ENCODE data around the gene PDGFB. TPM values are rescaled to one million over a fixed set of nuclear protein-coding genes. Genes with fewer than 3 reads are reported as not detected.

PDGFB gene
- total and polyA plus RNA-seq, 2 donors (not counting 1 experiment from before 2014, with no cell fraction given), result 0.04 TPM; not detected in 1

DNA sequence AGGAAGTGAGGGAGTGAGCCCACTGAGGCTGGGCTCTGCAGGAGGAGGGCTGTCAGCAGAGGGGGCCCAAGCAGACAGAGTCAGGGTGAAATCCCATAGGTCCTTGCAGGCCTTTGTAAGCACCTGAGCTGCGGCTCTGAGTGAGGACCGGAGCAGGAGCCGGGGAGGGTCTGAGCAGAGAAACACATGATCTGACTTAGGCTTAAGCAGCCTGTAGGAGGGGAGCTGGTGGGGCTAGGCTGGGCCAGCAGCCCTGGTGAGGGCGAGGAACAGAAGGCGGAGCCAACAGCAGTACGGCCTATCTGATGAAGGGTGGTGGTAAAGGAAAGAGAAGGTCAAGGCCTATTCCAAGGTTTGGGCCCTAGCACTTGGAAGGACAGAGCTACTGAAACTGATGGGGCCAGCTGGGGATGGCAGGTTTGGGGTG is 65.4 kb downstream of the PDGFB start:
- no peaks in the 10 kb centered on the region for H4K20me1 ChIP-seq (ENCODE audit: control insufficient read depth, insufficient read depth, low read length, poor library complexity, severe bottlenecking)
- no peaks in the 10 kb centered on the region for H3K36me3 ChIP-seq (replicated peaks in 1 of 2; ENCODE audit: control extremely low read depth in 1 of 2, control insufficient read depth in 1 of 2, extremely low read depth in 1 of 2, insufficient read depth in 2 of 2, low read length in 1 of 2)
- no peak overlapping the region for H2AFZ ChIP-seq (ENCODE audit: insufficient read depth, low read depth, low read length, poor library complexity, severe bottlenecking)
- Mint-ChIP-seq H3K4me3 (no peak overlapping the region), H3K27me3 (no peaks in the 10 kb centered on the region), H3K4me1 (peaks cover 7% of the 10 kb centered on the region), H3K9me3 (ENCODE audit: insufficient read depth) (no peaks in the 10 kb centered on the region), H3K27ac (no peak overlapping the region)
- peaks cover 8 to 9% of the 10 kb centered on the region in 2 donors for H3K4me1 ChIP-seq (ENCODE audit: control insufficient read depth in 2 of 2, insufficient read depth in 2 of 2, low read length in 2 of 2)
- H3K27me3 ChIP-seq (replicated peaks in 1 of 4; ENCODE audit: control extremely low read depth in 1 of 4, control insufficient read depth in 3 of 4, insufficient read depth in 4 of 4, low read length in 3 of 4), result peaks cover 0 to 8% (median 0%) of the 10 kb centered on the region in 4 experiments
- intact Hi-C loops (cut with micrococcal nuclease), result no loop called here
- no peak for ATAC-seq (ENCODE audit: low read depth)
- H3K79me2 ChIP-seq (ENCODE audit: control insufficient read depth, insufficient read depth, low read length), result no peaks in the 10 kb centered on the region
- ChIA-PET CTCF (interaction anchor here (1.1 kb wide), 1 partner anchor 9 kb away, joined by 4 read pairs; no protein-coding TSS in a partner anchor), POLR2A (interaction anchor here (0.6 kb wide), 1 partner anchor 13 kb away, joined by 7 read pairs; no protein-coding TSS in a partner anchor)
- no peak overlapping the region for H3K9ac ChIP-seq (ENCODE audit: low read length)
- no peak overlapping the region for H3K27ac ChIP-seq (ENCODE audit: low read length in 2 of 2)
- no peak overlapping the region for H3K4me3 ChIP-seq (ENCODE audit: control extremely low read depth in 1 of 5, extremely low read depth in 1 of 5, insufficient read depth in 1 of 5, low read depth in 2 of 5, low read length in 4 of 5)
- peaks cover 0 to 9% (median 0%) of the 10 kb centered on the region in 3 donors for H3K9me3 ChIP-seq (ENCODE audit: control extremely low read depth in 1 of 3, control insufficient read depth in 2 of 3, insufficient read depth in 1 of 3, low read length in 2 of 3)
- DNase-seq, result no peak
- H3K4me2 ChIP-seq (replicated peaks; ENCODE audit: low read depth, low read length, poor library complexity, severe bottlenecking), result no peak overlapping the region
- TF ChIP-seq, protein P1, sequence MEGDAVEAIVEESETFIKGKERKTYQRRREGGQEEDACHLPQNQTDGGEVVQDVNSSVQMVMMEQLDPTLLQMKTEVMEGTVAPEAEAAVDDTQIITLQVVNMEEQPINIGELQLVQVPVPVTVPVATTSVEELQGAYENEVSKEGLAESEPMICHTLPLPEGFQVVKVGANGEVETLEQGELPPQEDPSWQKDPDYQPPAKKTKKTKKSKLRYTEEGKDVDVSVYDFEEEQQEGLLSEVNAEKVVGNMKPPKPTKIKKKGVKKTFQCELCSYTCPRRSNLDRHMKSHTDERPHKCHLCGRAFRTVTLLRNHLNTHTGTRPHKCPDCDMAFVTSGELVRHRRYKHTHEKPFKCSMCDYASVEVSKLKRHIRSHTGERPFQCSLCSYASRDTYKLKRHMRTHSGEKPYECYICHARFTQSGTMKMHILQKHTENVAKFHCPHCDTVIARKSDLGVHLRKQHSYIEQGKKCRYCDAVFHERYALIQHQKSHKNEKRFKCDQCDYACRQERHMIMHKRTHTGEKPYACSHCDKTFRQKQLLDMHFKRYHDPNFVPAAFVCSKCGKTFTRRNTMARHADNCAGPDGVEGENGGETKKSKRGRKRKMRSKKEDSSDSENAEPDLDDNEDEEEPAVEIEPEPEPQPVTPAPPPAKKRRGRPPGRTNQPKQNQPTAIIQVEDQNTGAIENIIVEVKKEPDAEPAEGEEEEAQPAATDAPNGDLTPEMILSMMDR (IDR thresholded peaks at IDR 0.05), result no peak
- TF ChIP-seq EZH2 (IDR thresholded peaks at IDR 0.05; ENCODE audit: borderline replicate concordance, insufficient read depth, low read depth, low read length, poor library complexity, severe bottlenecking), result no peak
- 97% methylated on average over 6 of the region's 6 CpGs for WGBS (ENCODE audit: insufficient coverage)

DNA sequence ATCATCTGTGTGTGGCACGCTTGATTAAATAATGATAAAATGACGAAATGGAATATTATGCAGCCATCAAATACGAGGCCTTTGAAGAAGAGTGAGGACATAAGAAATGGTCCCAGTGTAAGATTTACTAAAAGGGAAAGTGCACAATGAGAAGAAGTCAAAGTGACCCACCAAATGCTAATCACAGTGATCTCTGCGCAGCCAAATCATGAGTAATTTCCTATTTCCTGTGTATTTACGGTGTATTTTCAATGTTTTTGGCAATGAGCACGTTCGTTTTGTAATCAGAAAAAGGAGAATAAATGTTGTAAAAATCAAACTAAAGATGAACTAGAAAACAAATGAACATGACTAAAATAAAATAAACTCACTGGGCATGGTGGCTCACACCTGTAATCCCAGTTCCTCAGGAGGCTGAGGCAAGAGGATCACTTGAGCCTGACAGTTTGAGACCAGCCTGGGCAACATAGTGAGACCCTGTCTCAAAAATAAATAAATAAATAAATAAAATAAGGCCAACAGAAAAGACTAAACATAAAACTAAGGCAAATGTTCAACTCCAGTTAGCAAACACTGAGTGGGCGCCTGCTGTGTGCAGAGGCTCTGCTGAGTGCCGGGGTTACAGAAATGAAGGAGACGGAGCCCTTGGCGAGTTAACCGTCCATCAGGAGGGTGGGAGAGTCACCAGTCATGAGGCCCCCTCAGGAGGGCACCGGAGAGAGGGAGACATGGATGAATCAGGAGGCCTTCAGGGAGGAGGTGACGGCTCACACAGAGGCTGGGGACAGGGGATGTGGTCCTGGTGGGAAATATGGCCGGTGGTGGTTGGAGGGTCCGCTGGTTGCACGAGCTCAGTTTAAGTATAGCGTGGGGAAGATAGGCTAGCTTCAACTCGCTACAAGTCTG is 66.3 kb downstream of the PDGFB start:
- no peak overlapping the region for H3K4me2 ChIP-seq (replicated peaks; ENCODE audit: low read depth, low read length, poor library complexity, severe bottlenecking)
- ChIA-PET POLR2A (no interaction called here), CTCF (no interaction called here)
- 96% methylated on average over 13 of the region's 19 CpGs for WGBS (ENCODE audit: insufficient coverage)
- Mint-ChIP-seq H3K27ac (peak overlapping the region; percentile 20), H3K27me3 (no peaks in the 10 kb centered on the region), H3K4me1 (peaks cover 16% of the 10 kb centered on the region), H3K4me3 (no peak overlapping the region), H3K9me3 (ENCODE audit: insufficient read depth) (no peaks in the 10 kb centered on the region)
- H2AFZ ChIP-seq (ENCODE audit: insufficient read depth, low read depth, low read length, poor library complexity, severe bottlenecking), result no peak overlapping the region
- H3K27ac ChIP-seq (ENCODE audit: low read length in 2 of 2), result no peak overlapping the region
- H3K9me3 ChIP-seq (ENCODE audit: control extremely low read depth in 1 of 3, control insufficient read depth in 2 of 3, insufficient read depth in 1 of 3, low read length in 2 of 3), result peaks cover 0 to 9% (median 0%) of the 10 kb centered on the region in 3 donors
- no peaks in the 10 kb centered on the region for H4K20me1 ChIP-seq (ENCODE audit: control insufficient read depth, insufficient read depth, low read length, poor library complexity, severe bottlenecking)
- H3K9ac ChIP-seq (ENCODE audit: low read length), result no peak overlapping the region
- intact Hi-C loops (cut with micrococcal nuclease), result no loop called here
- H3K27me3 ChIP-seq (replicated peaks in 1 of 4; ENCODE audit: control extremely low read depth in 1 of 4, control insufficient read depth in 3 of 4, insufficient read depth in 4 of 4, low read length in 3 of 4), result peaks cover 0 to 5% (median 0%) of the 10 kb centered on the region in 4 experiments
- TF ChIP-seq, protein P1 (IDR thresholded peaks at IDR 0.05), result no peak
- no peak for TF ChIP-seq EZH2 (IDR thresholded peaks at IDR 0.05; ENCODE audit: borderline replicate concordance, insufficient read depth, low read depth, low read length, poor library complexity, severe bottlenecking)
- no peak overlapping the region for H3K4me3 ChIP-seq (ENCODE audit: control extremely low read depth in 1 of 5, extremely low read depth in 1 of 5, insufficient read depth in 1 of 5, low read depth in 2 of 5, low read length in 4 of 5)
- H3K4me1 ChIP-seq (ENCODE audit: control insufficient read depth in 2 of 2, insufficient read depth in 2 of 2, low read length in 2 of 2), result peaks cover 17 to 18% of the 10 kb centered on the region in 2 donors
- ATAC-seq (ENCODE audit: low read depth) (no peak), DNase-seq (no peak)
- no peaks in the 10 kb centered on the region for H3K79me2 ChIP-seq (ENCODE audit: control insufficient read depth, insufficient read depth, low read length)
- no peaks in the 10 kb centered on the region for H3K36me3 ChIP-seq (replicated peaks in 1 of 2; ENCODE audit: control extremely low read depth in 1 of 2, control insufficient read depth in 1 of 2, extremely low read depth in 1 of 2, insufficient read depth in 2 of 2, low read length in 1 of 2)

All from B cell (primary cell).